HG02970 (cell line): ENCODE data around the gene CFAP68.
"Not testable (repeated sequence)": the region's sequence is repeated elsewhere in the genome, so short reads cannot be mapped to it uniquely, and the experiment has no call there.

Source experiments
- ATAC-seq: cut with Tn5 transposase; IDR thresholded peaks from one replicate; pipeline ENCODE4 v1.9.1; 2021; ENCODE audit warnings: mild to moderate bottlenecking, moderate library complexity, moderate number of reproducible peaks; ENCODE audit not compliant: unreplicated experiment, low FRiP score

The CFAP68 gene

GRCh38 chr11:111870113-111870512 lies 9.2 kb upstream of the CFAP68 start:
- ATAC-seq, result no peak

- ATAC-seq, result no peak
Measured at GRCh38 chr11:111870522-111870885, 8.8 kb upstream of the CFAP68 start.

GRCh38 chr11:111870886-111871692 lies 8.3 kb upstream of the CFAP68 start, which contains the start of gene ALG9:
ALG9 (minus strand) TSS chr11:111871581; CDS start chr11:111871482, 99 bp downstream.
- peak; percentile 70 for ATAC-seq

- no peak for ATAC-seq
Measured at GRCh38 chr11:111871693-111872161, 7.6 kb upstream of the CFAP68 start.

- peak; percentile 13 for ATAC-seq
Measured at GRCh38 chr11:111878385-111878848, 924 bp upstream of the CFAP68 start.

- no peak for ATAC-seq
Measured at GRCh38 chr11:111879637-111879960, 258 bp downstream of the CFAP68 start.

GRCh38 chr11:111882202-111882601 lies 2.9 kb downstream of the CFAP68 start:
- no peak for ATAC-seq

GRCh38 chr11:111885053-111885452 lies 5.7 kb downstream of the CFAP68 start:
- ATAC-seq, result not testable (repeated sequence)

- no peak for ATAC-seq
Measured at GRCh38 chr11:111886032-111886431, 6.7 kb downstream of the CFAP68 start.

GRCh38 chr11:111886844-111887243 lies 7.5 kb downstream of the CFAP68 start:
- ATAC-seq, result no peak

- ATAC-seq, result no peak
Measured at GRCh38 chr11:111905411-111905810, 26.1 kb downstream of the CFAP68 start.

- ATAC-seq, result no peak
Measured at GRCh38 chr11:111906680-111907079, 27.3 kb downstream of the CFAP68 start.

- ATAC-seq, result no peak
Measured at GRCh38 chr11:111908639-111909305, 29.4 kb downstream of the CFAP68 start.

GRCh38 chr11:111909378-111909777 lies 30.0 kb downstream of the CFAP68 start:
- no peak for ATAC-seq

GRCh38 chr11:111910676-111911562 lies 31.6 kb downstream of the CFAP68 start:
- no peak for ATAC-seq

GRCh38 chr11:111911563-111912401 lies 32.4 kb downstream of the CFAP68 start, which contains the start of gene CRYAB:
CRYAB (minus strand) TSS chr11:111911770; CDS start chr11:111911724, 46 bp downstream.
- ATAC-seq, result no peak

- ATAC-seq, result no peak
Measured at GRCh38 chr11:111912535-111912934, 33.2 kb downstream of the CFAP68 start, which contains the start of gene HSPB2. HSPB2 (plus strand) TSS chr11:111912734; CDS start chr11:111912830, 96 bp downstream.

GRCh38 chr11:111913031-111913861 lies 33.9 kb downstream of the CFAP68 start:
- no peak for ATAC-seq

- ATAC-seq, result no peak
Measured at GRCh38 chr11:111913997-111914396, 34.7 kb downstream of the CFAP68 start.
